Suprapubic skin (tissue), 4 donors: ENCODE data around the gene BBS4. TPM values are rescaled to one million over a fixed set of nuclear protein-coding genes. Genes with fewer than 3 reads are reported as not detected.

Source experiments
- DNase-seq, 2 donors: peaks; one replicate each; pipeline ENCODE4 v3.0.0-alpha.2; 2019; ENCODE audit warnings: low spot score in 2 of 2
- H3K27ac ChIP-seq: fragments of 200-600 bp; sonication (generic); one replicate; pipeline ENCODE4 v1.5.1; 2019
- H3K27me3 ChIP-seq: fragments of 200-600 bp; sonication (generic); one replicate; pipeline ENCODE4 v1.5.1; 2019
- H3K36me3 ChIP-seq: fragments of 200-600 bp; sonication (generic); one replicate; pipeline ENCODE4 v1.5.1; 2019
- H3K4me1 ChIP-seq: fragments of 200-600 bp; sonication (generic); one replicate; pipeline ENCODE4 v1.5.1; 2019
- H3K4me3 ChIP-seq: fragments of 200-600 bp; sonication (generic); one replicate; pipeline ENCODE4 v1.5.1; 2019; ENCODE audit warnings: mild to moderate bottlenecking
- H3K9me3 ChIP-seq: fragments of 200-600 bp; sonication (generic); one replicate; pipeline ENCODE4 v1.5.1; 2019
- EP300 ChIP-seq: sonication (generic); formaldehyde crosslinking; IDR thresholded peaks from one replicate; pipeline ENCODE4 v1.6.1; 2017; ENCODE audit warnings: antibody characterized with exemption
- POLR2A ChIP-seq, 2 donors: fragments of 450-650 bp; IDR thresholded peaks; one replicate each; pipeline ENCODE4 v1.6.1; 2017; ENCODE audit warnings: antibody characterized with exemption in 2 of 2, mild to moderate bottlenecking in 2 of 2, moderate library complexity in 2 of 2
- POLR2AphosphoS5 ChIP-seq, 3 donors: sonication (generic); formaldehyde crosslinking; IDR thresholded peaks; one replicate each; pipeline ENCODE4 v1.6.1; 2017; ENCODE audit warnings: antibody characterized with exemption in 3 of 3
- WGBS: methylation state at CpG from one replicate; pipeline ENCODE4 v1.1.5; 2018; 5-methylcytosine and 5-hydroxymethylcytosine counted together
- total RNA-seq, 4 donors: library from RNA; depleted of rRNA; stranded (reverse); fragments of >200 nt; gene quantifications; one replicate each; pipeline ENCODE4 v1.1.0, GENCODE V29; 2016
- TF ChIP-seq, protein P1 (sequence below), 2 donors: fragments of 200-600 bp in 1 of 2; fragments of 450-650 bp in 1 of 2; sonication (generic) in 1 of 2; IDR thresholded peaks; one replicate each; pipeline ENCODE4 v1.5.1; 2016 to 2019; ENCODE audit warnings: antibody characterized with exemption in 2 of 2, mild to moderate bottlenecking in 1 of 2, moderate library complexity in 1 of 2

Gene BBS4
- total RNA-seq, 4 donors from 2014 or later: 10.8 to 53.9 (median 21.2) TPM

DNA sequence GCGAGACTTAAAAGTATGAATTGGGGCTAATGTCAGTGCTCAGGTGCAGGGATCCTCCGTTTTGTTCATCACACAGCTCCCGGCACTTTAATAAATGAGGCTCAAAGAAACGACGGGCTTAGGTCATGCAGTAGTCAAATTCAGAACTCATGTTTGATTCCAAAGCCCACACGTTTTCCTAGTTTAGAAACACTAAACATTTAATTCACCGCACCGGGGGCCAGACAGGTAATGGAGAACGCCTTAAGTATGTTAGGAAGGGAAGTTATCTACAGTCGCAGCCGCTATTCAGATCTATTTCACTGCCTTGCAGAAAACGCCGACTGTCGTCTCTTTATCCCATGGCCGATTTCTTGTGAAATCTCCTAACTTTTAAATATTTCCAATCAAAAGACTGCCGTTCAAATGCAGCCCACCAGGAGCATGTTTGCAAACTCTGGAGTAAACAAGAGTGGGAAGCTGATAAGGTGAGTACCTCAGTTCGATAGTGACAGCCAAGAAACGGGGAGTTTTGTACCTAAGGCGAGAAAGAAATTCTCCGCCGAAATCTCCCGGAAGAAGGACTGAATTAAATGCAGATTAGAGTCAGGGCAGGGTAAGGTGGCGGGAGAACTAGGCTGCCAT lies 594 bp upstream of the BBS4 start:
- no peaks in the 10 kb centered on the region for H3K9me3 ChIP-seq
- DNase-seq: no peak
- WGBS: 28% methylated on average over 23 of the region's 23 CpGs
- TF ChIP-seq POLR2AphosphoS5 (IDR thresholded peaks at IDR 0.05): no peak
- no peak for TF ChIP-seq EP300
- no peak for TF ChIP-seq POLR2A (IDR thresholded peaks at IDR 0.05)
- TF ChIP-seq, protein P1, sequence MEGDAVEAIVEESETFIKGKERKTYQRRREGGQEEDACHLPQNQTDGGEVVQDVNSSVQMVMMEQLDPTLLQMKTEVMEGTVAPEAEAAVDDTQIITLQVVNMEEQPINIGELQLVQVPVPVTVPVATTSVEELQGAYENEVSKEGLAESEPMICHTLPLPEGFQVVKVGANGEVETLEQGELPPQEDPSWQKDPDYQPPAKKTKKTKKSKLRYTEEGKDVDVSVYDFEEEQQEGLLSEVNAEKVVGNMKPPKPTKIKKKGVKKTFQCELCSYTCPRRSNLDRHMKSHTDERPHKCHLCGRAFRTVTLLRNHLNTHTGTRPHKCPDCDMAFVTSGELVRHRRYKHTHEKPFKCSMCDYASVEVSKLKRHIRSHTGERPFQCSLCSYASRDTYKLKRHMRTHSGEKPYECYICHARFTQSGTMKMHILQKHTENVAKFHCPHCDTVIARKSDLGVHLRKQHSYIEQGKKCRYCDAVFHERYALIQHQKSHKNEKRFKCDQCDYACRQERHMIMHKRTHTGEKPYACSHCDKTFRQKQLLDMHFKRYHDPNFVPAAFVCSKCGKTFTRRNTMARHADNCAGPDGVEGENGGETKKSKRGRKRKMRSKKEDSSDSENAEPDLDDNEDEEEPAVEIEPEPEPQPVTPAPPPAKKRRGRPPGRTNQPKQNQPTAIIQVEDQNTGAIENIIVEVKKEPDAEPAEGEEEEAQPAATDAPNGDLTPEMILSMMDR (IDR thresholded peaks at IDR 0.05): no peak
- no peaks in the 10 kb centered on the region for H3K36me3 ChIP-seq
- peaks cover 19% of the 10 kb centered on the region for H3K4me1 ChIP-seq
- H3K27ac ChIP-seq: peak overlapping the region; percentile 92
- peak overlapping the region; percentile 64 for H3K4me3 ChIP-seq
- no peaks in the 10 kb centered on the region for H3K27me3 ChIP-seq

DNA sequence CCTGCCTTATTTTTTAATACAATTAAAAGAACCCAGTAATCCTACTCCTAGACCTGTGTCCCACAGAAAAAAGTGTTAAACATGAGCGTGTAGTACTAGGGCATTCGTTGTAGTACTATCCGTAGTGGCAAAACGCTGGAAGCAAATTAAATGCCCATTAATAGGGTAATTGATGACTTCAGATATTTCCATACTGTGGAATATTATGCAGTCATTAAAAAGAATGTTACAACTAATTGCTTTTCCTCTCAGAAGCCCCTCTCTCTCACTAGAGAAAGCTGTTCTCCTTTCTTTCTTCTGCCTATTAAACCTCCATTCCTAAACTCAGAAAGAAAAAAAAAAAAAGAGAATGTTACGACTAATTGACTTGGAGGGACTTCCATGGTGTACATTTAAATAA lies 2.7 kb downstream of the BBS4 start:
- no peak for TF ChIP-seq POLR2A (IDR thresholded peaks at IDR 0.05)
- no peak for TF ChIP-seq POLR2AphosphoS5 (IDR thresholded peaks at IDR 0.05)
- no peak for TF ChIP-seq EP300
- TF ChIP-seq, protein P1 (IDR thresholded peaks at IDR 0.05): no peak
- no peaks in the 10 kb centered on the region for H3K27me3 ChIP-seq
- no peak overlapping the region for H3K27ac ChIP-seq
- no peaks in the 10 kb centered on the region for H3K9me3 ChIP-seq
- 96% methylated on average over 5 of the region's 5 CpGs for WGBS
- H3K36me3 ChIP-seq: no peaks in the 10 kb centered on the region
- no peak overlapping the region for H3K4me3 ChIP-seq
- peaks cover 19% of the 10 kb centered on the region for H3K4me1 ChIP-seq
- DNase-seq: no peak

DNA sequence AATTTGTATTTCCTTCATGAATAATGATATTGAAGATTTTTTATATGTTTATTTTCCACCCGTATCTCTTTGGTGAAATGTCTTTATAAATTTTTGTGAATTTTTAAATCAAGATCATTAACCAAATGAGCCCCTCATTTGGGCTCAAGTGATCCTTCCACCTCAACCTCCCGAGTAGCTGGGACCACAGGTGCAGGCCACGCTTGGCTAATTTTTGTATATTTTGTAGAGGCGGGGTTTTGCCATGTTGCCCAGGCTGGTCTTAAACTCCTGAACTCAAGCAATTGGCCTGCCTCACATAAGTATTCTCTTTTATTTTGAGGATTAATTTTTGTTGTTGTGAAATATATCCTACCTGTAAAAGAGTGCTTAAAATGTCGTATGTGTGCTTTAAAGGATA lies 4.9 kb downstream of the BBS4 start:
- WGBS: 84% methylated on average over 5 of the region's 5 CpGs

DNA sequence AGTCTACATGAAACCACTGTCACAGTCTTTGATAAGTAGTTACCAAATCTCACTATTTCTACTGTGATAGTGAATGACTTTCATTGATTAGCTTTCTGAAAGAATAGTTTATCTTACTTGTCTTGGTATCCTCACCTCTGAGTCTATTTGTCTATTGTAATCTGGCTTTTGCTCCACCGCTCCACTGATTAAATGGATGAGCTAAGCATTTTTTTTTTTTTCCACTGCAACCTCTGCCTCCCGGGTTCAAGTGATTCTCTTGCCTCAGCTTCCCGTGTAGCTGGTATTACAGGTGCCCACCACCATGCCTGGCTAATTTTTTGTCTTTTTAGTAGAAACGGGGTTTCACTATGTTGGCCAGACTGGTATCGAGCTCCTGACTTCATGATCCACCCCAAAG lies 12.9 kb downstream of the BBS4 start:
- Histone ChIP-seq H3K27me3 (no peaks in the 10 kb centered on the region), H3K4me3 (no peak overlapping the region), H3K36me3 (no peaks in the 10 kb centered on the region), H3K9me3 (no peaks in the 10 kb centered on the region), H3K27ac (no peak overlapping the region), H3K4me1 (no peaks in the 10 kb centered on the region)
- no peak for DNase-seq
- 93% methylated on average over 5 of the region's 5 CpGs for WGBS
- TF ChIP-seq POLR2AphosphoS5 (IDR thresholded peaks at IDR 0.05) (no peak), POLR2A (IDR thresholded peaks at IDR 0.05) (no peak), EP300 (no peak)
- TF ChIP-seq, protein P1 (IDR thresholded peaks at IDR 0.05): no peak

More for the DNA sequence above, 4.9 kb downstream of the BBS4 start:
- Histone ChIP-seq H3K27ac (no peak overlapping the region), H3K27me3 (no peaks in the 10 kb centered on the region), H3K9me3 (no peaks in the 10 kb centered on the region), H3K4me1 (peaks cover 11% of the 10 kb centered on the region), H3K36me3 (no peaks in the 10 kb centered on the region), H3K4me3 (no peak overlapping the region)
- TF ChIP-seq POLR2A (IDR thresholded peaks at IDR 0.05): no peak
- TF ChIP-seq EP300: no peak
- no peak for TF ChIP-seq POLR2AphosphoS5 (IDR thresholded peaks at IDR 0.05)
- TF ChIP-seq, protein P1 (IDR thresholded peaks at IDR 0.05): no peak
- no peak for DNase-seq

DNA sequence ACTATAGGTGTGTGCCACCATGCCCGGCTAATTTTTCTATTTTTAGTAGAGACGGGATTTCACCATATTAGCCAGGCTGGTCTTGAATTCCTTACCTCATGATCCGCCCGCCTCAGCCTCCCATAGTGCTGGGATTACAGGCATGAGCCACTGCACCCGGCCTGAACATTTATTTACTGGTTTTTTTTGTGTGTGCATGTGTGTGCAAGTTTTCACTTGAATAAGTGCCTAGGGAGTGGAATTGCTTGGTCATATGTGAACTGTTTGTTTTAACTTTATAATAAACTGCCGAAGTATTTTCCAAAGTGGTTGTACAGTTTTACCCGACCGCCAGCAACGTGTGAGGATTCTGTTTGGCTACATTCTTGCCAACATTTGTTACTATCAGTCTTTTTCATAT lies 14.1 kb downstream of the BBS4 start:
- no peak overlapping the region for H3K4me3 ChIP-seq
- no peaks in the 10 kb centered on the region for H3K9me3 ChIP-seq
- 63% methylated on average over 9 of the region's 9 CpGs for WGBS
- TF ChIP-seq POLR2AphosphoS5 (IDR thresholded peaks at IDR 0.05) (no peak), EP300 (no peak), POLR2A (IDR thresholded peaks at IDR 0.05) (no peak)
- TF ChIP-seq, protein P1 (IDR thresholded peaks at IDR 0.05): no peak
- no peaks in the 10 kb centered on the region for H3K4me1 ChIP-seq
- DNase-seq: no peak
- no peak overlapping the region for H3K27ac ChIP-seq
- H3K27me3 ChIP-seq: no peaks in the 10 kb centered on the region
- H3K36me3 ChIP-seq: no peaks in the 10 kb centered on the region
